GM23248 (cell line): ENCODE measurements around the gene AGMO.

ENCODE experiments used
- EZH2 ChIP-seq: fragments of 200-600 bp; sonication (generic); IDR thresholded peaks from 2 replicates; pipeline ENCODE4 v1.6.1; 2018; ENCODE audit warnings: antibody characterized with exemption, mild to moderate bottlenecking; ENCODE audit not compliant: insufficient read depth, poor library complexity, severe bottlenecking
- EZH2phosphoT487 ChIP-seq: fragments of 200-600 bp; sonication (generic); IDR thresholded peaks from 2 replicates; pipeline ENCODE4 v1.6.1; 2018; ENCODE audit warnings: antibody characterized with exemption, moderate library complexity, mild to moderate bottlenecking, low read depth; ENCODE audit not compliant: insufficient read depth

DNA sequence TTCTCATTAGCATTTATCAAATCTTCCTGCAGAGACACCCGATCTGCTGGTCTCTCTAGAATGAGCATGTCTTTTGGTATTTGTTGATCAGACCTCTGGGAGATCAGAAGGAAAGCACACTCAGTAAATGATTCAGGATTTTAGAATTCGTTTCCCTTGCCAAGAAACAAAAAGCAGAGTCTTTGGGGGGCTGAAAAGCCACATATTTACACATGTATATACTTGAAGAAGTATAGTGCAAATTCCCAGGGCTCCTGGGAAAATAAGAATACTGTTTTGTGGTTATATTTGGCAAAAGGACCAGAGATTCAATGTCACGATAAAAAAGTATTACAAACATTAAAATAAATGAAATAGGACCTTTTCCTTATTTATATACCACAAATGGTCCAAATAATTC, 100.2 kb downstream of the AGMO start:
- TF ChIP-seq EZH2phosphoT487 (0 out of 2 replicates have a peak, but pooled peaks have one; percentile 74), EZH2 (no peak)
